NCI-H69 (cell line): Measurements from ENCODE around the gene SPOCK1.

Source experiments
- DNase-seq: peaks from one replicate; lab custom pipeline; 2025; lab: John Stamatoyannopoulos, UW

SPOCK1 gene

GRCh38 chr5:137492331-137492730, 6.8 kb downstream of the SPOCK1 start:
- no peak for DNase-seq

GRCh38 chr5:137491121-137491520, 8.0 kb downstream of the SPOCK1 start:
- DNase-seq = no peak

GRCh38 chr5:137490591-137490990, 8.5 kb downstream of the SPOCK1 start:
- no peak for DNase-seq

- no peak for DNase-seq
Observed at GRCh38 chr5:137488974-137489373, 10.2 kb downstream of the SPOCK1 start.

GRCh38 chr5:137488516-137488915, 10.6 kb downstream of the SPOCK1 start:
- DNase-seq = no peak

GRCh38 chr5:137487600-137487999, 11.5 kb downstream of the SPOCK1 start:
- no peak for DNase-seq

- no peak for DNase-seq
Observed at GRCh38 chr5:137486707-137487106, 12.4 kb downstream of the SPOCK1 start.

- peak; percentile 46 for DNase-seq
Observed at GRCh38 chr5:137481596-137481995, 17.5 kb downstream of the SPOCK1 start.

- DNase-seq = no peak
Observed at GRCh38 chr5:137478043-137478442, 21.1 kb downstream of the SPOCK1 start.

- DNase-seq = no peak
Observed at GRCh38 chr5:137470921-137471220, 28.3 kb downstream of the SPOCK1 start.

GRCh38 chr5:137470111-137470920, 28.8 kb downstream of the SPOCK1 start:
- DNase-seq = no peak

GRCh38 chr5:137466889-137467288, 32.2 kb downstream of the SPOCK1 start:
- DNase-seq = no peak

- peak; percentile 21 for DNase-seq
Observed at GRCh38 chr5:137465930-137466329, 33.2 kb downstream of the SPOCK1 start.

- DNase-seq = no peak
Observed at GRCh38 chr5:137462816-137463520, 36.2 kb downstream of the SPOCK1 start.

GRCh38 chr5:137462265-137462590, 36.9 kb downstream of the SPOCK1 start:
- DNase-seq = no peak

- DNase-seq = peak; percentile 77
Observed at GRCh38 chr5:137461391-137462264, 37.5 kb downstream of the SPOCK1 start.

GRCh38 chr5:137454671-137455070, 44.5 kb downstream of the SPOCK1 start:
- no peak for DNase-seq

- no peak for DNase-seq
Observed at GRCh38 chr5:137453483-137454080, 45.5 kb downstream of the SPOCK1 start.

GRCh38 chr5:137450759-137451158, 48.4 kb downstream of the SPOCK1 start:
- no peak for DNase-seq

GRCh38 chr5:137448868-137449267, 50.3 kb downstream of the SPOCK1 start:
- DNase-seq = no peak

- peak; percentile 26 for DNase-seq
Observed at GRCh38 chr5:137446615-137447014, 52.5 kb downstream of the SPOCK1 start.

- DNase-seq = peak; percentile 60
Observed at GRCh38 chr5:137446151-137446550, 53.0 kb downstream of the SPOCK1 start.
